ENCODE data around the gene RIPK3.
"Not testable (repeated sequence)": the region's sequence is repeated elsewhere in the genome, so short reads cannot be mapped to it uniquely, and the experiment has no call there.

The RIPK3 gene

GRCh38 chr14:24369463-24369862 lies 29.7 kb upstream of the RIPK3 start:
- DNase-seq: no peak

- DNase-seq: peak; percentile 64
Observed at GRCh38 chr14:24368562-24369252, 28.9 kb upstream of the RIPK3 start.

- DNase-seq: no peak
Observed at GRCh38 chr14:24368212-24368561, 28.4 kb upstream of the RIPK3 start.

- peak; percentile 94 for DNase-seq
Observed at GRCh38 chr14:24367514-24368211, 27.9 kb upstream of the RIPK3 start, which contains the start of gene NFATC4. Gene NFATC4, plus strand, starts transcription at chr14:24368184. Its CDS starts 157 bp downstream, at chr14:24368341.

GRCh38 chr14:24366721-24367513 lies 27.1 kb upstream of the RIPK3 start:
- DNase-seq: peak; percentile 93

- no peak for DNase-seq
Observed at GRCh38 chr14:24366413-24366720, 26.6 kb upstream of the RIPK3 start.

GRCh38 chr14:24365600-24366412 lies 26.0 kb upstream of the RIPK3 start:
- DNase-seq: peak; percentile 94

- no peak for DNase-seq
Observed at GRCh38 chr14:24364841-24365240, 25.1 kb upstream of the RIPK3 start.

GRCh38 chr14:24363401-24363800 lies 23.6 kb upstream of the RIPK3 start:
- DNase-seq: no peak

GRCh38 chr14:24362241-24362960 lies 22.6 kb upstream of the RIPK3 start:
- no peak for DNase-seq

GRCh38 chr14:24361326-24361725 lies 21.5 kb upstream of the RIPK3 start:
- no peak for DNase-seq

- no peak for DNase-seq
Observed at GRCh38 chr14:24360281-24360680, 20.5 kb upstream of the RIPK3 start.

- DNase-seq: no peak
Observed at GRCh38 chr14:24356208-24356607, 16.4 kb upstream of the RIPK3 start.

GRCh38 chr14:24355009-24355408 lies 15.2 kb upstream of the RIPK3 start:
- DNase-seq: no peak

GRCh38 chr14:24354482-24354825 lies 14.7 kb upstream of the RIPK3 start:
- not testable (repeated sequence) for DNase-seq

GRCh38 chr14:24353559-24354481 lies 14.0 kb upstream of the RIPK3 start:
- DNase-seq: no peak

GRCh38 chr14:24351517-24351916 lies 11.7 kb upstream of the RIPK3 start:
- DNase-seq: peak; percentile 33

- no peak for DNase-seq
Observed at GRCh38 chr14:24349742-24350141, 10.0 kb upstream of the RIPK3 start.

- no peak for DNase-seq
Observed at GRCh38 chr14:24348186-24348585, 8.4 kb upstream of the RIPK3 start.

- DNase-seq: no peak
Observed at GRCh38 chr14:24347134-24347533, 7.3 kb upstream of the RIPK3 start.

Data from OCI-M1 (cell line).